ENCODE measurements around the gene A3GALT2. TPM values are rescaled to one million over a fixed set of nuclear protein-coding genes. Genes with fewer than 3 reads are reported as not detected.
A peak's percentile ranks its signal among the peaks of the same experiment; 100 is the strongest.
"Not testable (repeated sequence)": the region's sequence is repeated elsewhere in the genome, so short reads cannot be mapped to it uniquely, and the experiment has no call there.

A3GALT2 gene
- polyA plus RNA-seq, 4 donors: 0.17 TPM; not detected in 3

- no peak for DNase-seq (ENCODE audit: low read depth in 4 of 4, low spot score in 3 of 4)
These were observed 24.8 kb downstream of the A3GALT2 start for GRCh38 chr1:33296082-33296458.

GRCh38 chr1:33295450-33296081 lies 25.3 kb downstream of the A3GALT2 start:
- DNase-seq (ENCODE audit: low read depth in 4 of 4, low spot score in 3 of 4): peak; percentile 60 to 76 (median 72)

GRCh38 chr1:33295023-33295422 lies 25.9 kb downstream of the A3GALT2 start:
- no peak for DNase-seq (ENCODE audit: low read depth in 4 of 4, low spot score in 3 of 4)

GRCh38 chr1:33294071-33295010 lies 26.6 kb downstream of the A3GALT2 start:
- DNase-seq (ENCODE audit: low read depth in 4 of 4, low spot score in 3 of 4): no peak

GRCh38 chr1:33292726-33293340 lies 28.1 kb downstream of the A3GALT2 start:
- DNase-seq (ENCODE audit: low read depth in 4 of 4, low spot score in 3 of 4): no peak

GRCh38 chr1:33290615-33291014 lies 30.3 kb downstream of the A3GALT2 start:
- DNase-seq (ENCODE audit: low read depth in 4 of 4, low spot score in 3 of 4): not testable (repeated sequence)

- DNase-seq (ENCODE audit: low read depth in 4 of 4, low spot score in 3 of 4): no peak
These were observed 31.1 kb downstream of the A3GALT2 start for GRCh38 chr1:33289858-33290154.

- no peak for DNase-seq (ENCODE audit: low read depth in 4 of 4, low spot score in 3 of 4)
These were observed 31.7 kb downstream of the A3GALT2 start for GRCh38 chr1:33288976-33289857.

GRCh38 chr1:33287317-33287716 lies 33.6 kb downstream of the A3GALT2 start:
- no peak for DNase-seq (ENCODE audit: low read depth in 4 of 4, low spot score in 3 of 4)

- no peak for DNase-seq (ENCODE audit: low read depth in 4 of 4, low spot score in 3 of 4)
These were observed 34.3 kb downstream of the A3GALT2 start for GRCh38 chr1:33286451-33287185.

GRCh38 chr1:33284049-33284448 lies 36.8 kb downstream of the A3GALT2 start:
- DNase-seq (ENCODE audit: low read depth in 4 of 4, low spot score in 3 of 4): no peak

- DNase-seq (ENCODE audit: low read depth in 4 of 4, low spot score in 3 of 4): no peak
These were observed 38.1 kb downstream of the A3GALT2 start for GRCh38 chr1:33282791-33283190.

GRCh38 chr1:33281554-33282303 lies 39.2 kb downstream of the A3GALT2 start:
- DNase-seq (ENCODE audit: low read depth in 4 of 4, low spot score in 3 of 4): no peak

GRCh38 chr1:33280091-33280661 lies 40.7 kb downstream of the A3GALT2 start:
- no peak for DNase-seq (ENCODE audit: low read depth in 4 of 4, low spot score in 3 of 4)

- DNase-seq (ENCODE audit: low read depth in 4 of 4, low spot score in 3 of 4): no peak
These were observed 43.3 kb downstream of the A3GALT2 start for GRCh38 chr1:33277488-33278084.

GRCh38 chr1:33276573-33277298 lies 44.2 kb downstream of the A3GALT2 start:
- DNase-seq (ENCODE audit: low read depth in 4 of 4, low spot score in 3 of 4): no peak

GRCh38 chr1:33275706-33276572 lies 45.0 kb downstream of the A3GALT2 start:
- DNase-seq (ENCODE audit: low read depth in 4 of 4, low spot score in 3 of 4): no peak

Measured in right renal pelvis (tissue), 4 donors.